Kidney epithelial cell (primary cell): ENCODE data around the gene CCNF. TPM values are rescaled to one million over a fixed set of nuclear protein-coding genes. Genes with fewer than 3 reads are reported as not detected.

Experiments
- DNase-seq: peaks from one replicate; pipeline ENCODE4 v3.0.0-alpha.2; 2010; ENCODE audit warnings: low read depth
- H3K27me3 ChIP-seq: 2 replicates; pipeline ENCODE4 v1.6.0; 2011; ENCODE audit warnings: low read length; ENCODE audit not compliant: control insufficient read depth, insufficient read depth
- H3K36me3 ChIP-seq: 2 replicates; pipeline ENCODE4 v1.5.1; 2011; ENCODE audit warnings: low read length; ENCODE audit not compliant: control insufficient read depth, insufficient read depth
- H3K4me3 ChIP-seq: 2 replicates; pipeline ENCODE4 v1.5.1; 2011; ENCODE audit warnings: low read depth, mild to moderate bottlenecking, control low read depth, low read length
- total RNA-seq: library from RNA; depleted of rRNA; stranded (reverse); fragments of >200 nt; gene quantifications from 2 replicates; pipeline ENCODE4 v1.2.3, GENCODE V29; 2015
- TF ChIP-seq, protein P1 (sequence below): IDR thresholded peaks from 2 replicates; pipeline ENCODE4 v1.5.1; 2011; ENCODE audit warnings: mild to moderate bottlenecking, moderate library complexity, low read length, control low read depth, inconsistent platforms; ENCODE audit not compliant: insufficient read depth, poor library complexity, severe bottlenecking

The CCNF gene
- total RNA-seq, 1 donor from 2014 or later: 7.4 TPM

DNA sequence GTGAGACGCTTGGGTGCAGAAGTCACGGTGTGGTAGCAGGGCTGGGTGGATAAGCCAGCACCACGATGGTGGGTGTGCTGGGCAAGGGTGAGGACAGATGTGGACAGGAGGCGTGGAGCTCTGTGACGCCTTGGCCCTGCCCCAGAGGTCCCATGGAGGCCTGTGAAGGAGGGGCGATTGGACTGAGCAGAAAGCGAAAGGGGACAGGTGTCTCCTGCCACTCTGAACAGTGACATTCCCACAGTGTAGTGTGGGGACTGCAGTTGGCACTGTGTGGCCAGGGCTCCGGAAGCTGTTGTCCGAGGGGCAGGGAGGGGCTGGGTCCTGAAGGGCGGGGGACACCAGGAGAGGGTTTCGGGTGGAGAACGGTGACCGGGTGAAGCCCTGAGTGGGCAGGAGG lies 53.0 kb downstream of the CCNF start:
- Histone ChIP-seq H3K4me3 (no peak overlapping the region), H3K27me3 (no peaks in the 10 kb centered on the region), H3K36me3 (no peaks in the 10 kb centered on the region)
- TF ChIP-seq, protein P1, sequence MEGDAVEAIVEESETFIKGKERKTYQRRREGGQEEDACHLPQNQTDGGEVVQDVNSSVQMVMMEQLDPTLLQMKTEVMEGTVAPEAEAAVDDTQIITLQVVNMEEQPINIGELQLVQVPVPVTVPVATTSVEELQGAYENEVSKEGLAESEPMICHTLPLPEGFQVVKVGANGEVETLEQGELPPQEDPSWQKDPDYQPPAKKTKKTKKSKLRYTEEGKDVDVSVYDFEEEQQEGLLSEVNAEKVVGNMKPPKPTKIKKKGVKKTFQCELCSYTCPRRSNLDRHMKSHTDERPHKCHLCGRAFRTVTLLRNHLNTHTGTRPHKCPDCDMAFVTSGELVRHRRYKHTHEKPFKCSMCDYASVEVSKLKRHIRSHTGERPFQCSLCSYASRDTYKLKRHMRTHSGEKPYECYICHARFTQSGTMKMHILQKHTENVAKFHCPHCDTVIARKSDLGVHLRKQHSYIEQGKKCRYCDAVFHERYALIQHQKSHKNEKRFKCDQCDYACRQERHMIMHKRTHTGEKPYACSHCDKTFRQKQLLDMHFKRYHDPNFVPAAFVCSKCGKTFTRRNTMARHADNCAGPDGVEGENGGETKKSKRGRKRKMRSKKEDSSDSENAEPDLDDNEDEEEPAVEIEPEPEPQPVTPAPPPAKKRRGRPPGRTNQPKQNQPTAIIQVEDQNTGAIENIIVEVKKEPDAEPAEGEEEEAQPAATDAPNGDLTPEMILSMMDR: no peak
- no peak for DNase-seq

DNA sequence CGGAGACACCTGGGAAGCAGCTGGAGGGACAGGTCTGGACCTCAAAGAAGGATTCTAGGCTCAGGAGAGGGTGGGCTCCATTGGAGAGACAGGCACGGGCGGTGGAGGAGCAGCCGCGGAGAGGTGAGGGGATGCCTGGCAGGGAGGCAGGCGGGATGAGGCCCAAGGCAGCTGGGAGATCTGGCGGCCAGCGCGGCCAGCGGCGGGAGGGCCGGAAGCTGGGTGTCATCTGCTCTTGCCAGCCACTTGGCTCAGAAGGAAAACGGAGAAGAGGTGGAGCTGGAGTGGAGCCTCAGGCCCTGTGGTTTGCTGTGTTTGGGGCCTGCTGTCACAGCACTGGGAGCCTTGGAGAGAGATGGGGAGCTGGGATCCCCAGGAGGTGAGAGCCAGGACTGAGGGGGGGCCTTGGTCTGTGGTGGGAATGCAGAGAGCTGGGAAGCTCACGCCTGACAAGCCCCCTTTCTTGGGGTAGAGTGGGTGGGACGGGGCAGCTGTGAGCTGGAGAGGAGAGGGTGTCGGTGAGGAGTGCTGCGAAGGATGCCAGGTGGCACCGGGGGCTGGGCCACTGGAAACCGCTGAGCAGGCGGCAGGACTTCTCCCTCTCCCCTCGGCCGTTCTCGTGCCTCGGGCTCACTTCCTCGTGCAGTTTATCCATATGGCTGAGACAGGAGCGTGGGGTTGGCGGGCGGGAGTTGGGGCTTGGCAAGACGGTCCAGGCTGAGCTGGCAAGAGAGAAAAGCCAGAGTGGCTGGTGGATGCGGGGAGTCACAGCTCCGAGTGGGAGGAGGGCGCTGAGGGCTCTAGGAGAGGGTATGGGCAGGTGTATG lies 53.7 kb downstream of the CCNF start:
- no peak for DNase-seq
- no peak overlapping the region for H3K4me3 ChIP-seq
- TF ChIP-seq, protein P1: no peak

DNA sequence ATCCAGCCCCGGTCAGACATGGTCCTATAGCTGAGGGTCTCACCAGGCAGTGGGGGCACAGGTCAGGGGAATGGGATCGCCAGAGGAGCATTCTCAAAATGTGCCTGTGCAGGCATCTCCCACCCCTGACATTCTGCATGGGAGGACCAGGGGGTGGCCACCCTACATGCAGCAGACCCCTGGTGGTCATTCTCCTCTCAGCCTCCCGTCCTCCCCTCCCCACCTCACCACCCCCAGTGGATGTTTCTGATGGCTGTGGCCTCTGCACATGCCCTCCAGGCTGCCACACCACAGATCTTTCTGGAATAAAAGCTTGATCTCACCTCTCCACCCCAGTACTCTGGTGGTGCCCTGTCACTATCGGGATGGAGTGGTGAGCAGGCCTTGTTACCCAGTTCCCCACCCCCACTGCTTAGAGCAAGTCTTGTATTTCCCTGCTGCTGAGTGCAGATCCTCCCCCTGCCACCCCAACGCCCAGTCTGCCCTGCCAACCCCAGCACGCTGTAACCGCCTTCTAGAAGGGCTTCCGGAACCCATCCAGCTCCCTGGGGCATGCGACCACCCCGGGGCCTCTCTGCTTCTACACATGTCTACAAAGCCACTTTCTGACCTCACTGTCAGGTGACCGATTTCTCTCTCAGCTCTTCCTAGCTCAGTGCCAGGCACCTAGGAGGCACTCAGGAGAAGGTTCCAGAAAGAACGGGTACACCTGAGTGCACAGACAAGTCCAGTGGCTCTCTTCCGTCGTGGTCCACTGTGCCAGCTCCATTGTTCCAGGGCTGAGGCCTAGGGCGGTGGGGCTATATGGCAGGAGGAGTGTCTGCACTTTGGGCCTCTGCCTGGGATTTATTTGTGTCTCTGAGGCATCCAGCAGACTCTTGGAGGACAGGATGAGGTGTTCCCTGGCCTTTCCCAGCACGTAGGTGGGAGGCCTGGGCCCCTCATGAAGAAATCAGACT lies 55.0 kb downstream of the CCNF start:
- TF ChIP-seq, protein P1: no peak

More for the DNA sequence above, 53.7 kb downstream of the CCNF start:
- Histone ChIP-seq H3K27me3 (no peaks in the 10 kb centered on the region), H3K36me3 (no peaks in the 10 kb centered on the region)

DNA sequence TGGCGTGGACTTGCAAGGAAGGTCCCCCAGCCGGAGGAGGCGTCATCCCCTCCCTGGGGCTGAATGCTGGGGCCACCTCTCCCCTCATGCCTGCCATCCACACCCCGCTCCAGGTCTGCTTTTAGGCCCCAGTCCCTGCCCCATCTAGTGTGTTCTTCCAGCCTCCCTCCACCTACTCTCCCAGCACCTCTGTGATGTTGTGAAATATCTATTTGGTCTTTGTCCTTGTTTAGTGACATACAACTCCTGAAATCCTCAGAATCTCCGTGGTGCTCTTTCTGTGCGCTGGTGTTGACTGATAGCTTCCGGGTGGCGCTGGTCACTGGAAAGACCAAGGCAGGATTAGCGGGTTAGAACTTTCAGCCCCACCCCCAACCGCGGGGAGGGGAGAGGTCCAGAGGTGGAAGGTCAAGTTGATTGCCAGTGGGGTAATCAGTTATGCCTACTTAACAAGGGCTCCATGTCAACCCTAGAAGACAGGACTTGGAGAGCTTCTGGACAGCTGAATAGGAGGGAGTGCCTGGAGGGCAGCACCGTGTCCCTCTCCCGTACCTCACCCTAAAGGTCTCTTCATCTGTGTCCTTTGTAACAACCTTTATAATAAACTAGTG lies 55.8 kb downstream of the CCNF start:
- H3K4me3 ChIP-seq: no peak overlapping the region
- no peaks in the 10 kb centered on the region for H3K36me3 ChIP-seq
- H3K27me3 ChIP-seq: no peaks in the 10 kb centered on the region
- TF ChIP-seq, protein P1: no peak
- DNase-seq: no peak

More for the DNA sequence above, 55.0 kb downstream of the CCNF start:
- DNase-seq: no peak
- no peaks in the 10 kb centered on the region for H3K27me3 ChIP-seq
- no peaks in the 10 kb centered on the region for H3K36me3 ChIP-seq
- H3K4me3 ChIP-seq: no peak overlapping the region

DNA sequence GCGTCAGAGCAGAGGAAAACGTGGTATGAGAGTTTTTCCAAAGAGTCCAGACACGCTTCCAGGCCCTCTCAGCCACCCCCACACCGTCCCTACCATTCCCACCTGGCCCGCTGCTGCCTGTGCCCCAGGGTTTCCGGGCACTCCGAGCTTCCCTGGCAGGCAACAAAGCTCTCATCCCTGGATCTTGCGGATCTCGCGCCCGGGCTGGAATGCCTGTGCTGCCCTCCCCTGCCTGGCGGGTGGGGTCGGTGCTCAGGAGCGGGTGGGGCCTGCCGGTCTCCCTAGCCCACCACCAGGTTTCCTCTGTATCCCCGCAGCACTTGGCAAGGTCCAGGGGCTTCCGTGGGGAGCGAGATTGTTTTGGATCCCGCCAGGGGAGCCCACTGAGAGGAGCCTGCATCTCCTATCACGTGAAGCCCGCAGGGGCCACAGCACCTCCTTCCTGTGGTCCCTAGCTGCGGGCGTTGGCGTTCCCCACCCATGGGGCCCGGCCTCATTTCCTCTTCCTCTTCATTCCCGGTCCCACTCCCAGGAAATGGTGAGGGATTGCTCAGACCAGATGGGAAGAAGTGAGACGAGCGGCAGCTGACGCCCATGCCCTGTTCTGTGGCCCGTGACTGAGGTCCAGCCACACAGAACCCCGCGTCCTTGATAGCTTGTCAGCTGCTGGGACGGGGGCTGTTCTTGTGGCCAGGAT lies 56.7 kb downstream of the CCNF start:
- Histone ChIP-seq H3K36me3 (no peaks in the 10 kb centered on the region), H3K4me3 (no peak overlapping the region), H3K27me3 (no peaks in the 10 kb centered on the region)
- no peak for DNase-seq
- TF ChIP-seq, protein P1: no peak
